A549 (cell line): ENCODE results near the gene ARHGAP44. TPM values are rescaled to one million over a fixed set of nuclear protein-coding genes. Genes with fewer than 3 reads are reported as not detected.

ENCODE experiments used
- ATAC-seq, 2 experiments: fragments of 200-7000 bp in 1 of 2; fragments of >200 bp in 1 of 2; cut with Nextera tagmentation in 1 of 2; cut with Tn5 transposase in 1 of 2; 3 replicates each; pipeline versions ENCODE4 v1.8.0 to v1.9.1; 2018 to 2020; ENCODE audit warnings: mild to moderate bottlenecking in 1 of 2, moderate library complexity in 1 of 2
- CTCF ChIA-PET: fragments of 300-600 bp; sonication (Branson Sonifier 250); formaldehyde crosslinking; extraction: SDS; loops from one replicate; lab custom pipeline; 2021; ENCODE audit warnings: antibody characterized with exemption, inconsistent platforms; lab: Yijun Ruan, JAX
- POLR2A ChIA-PET: fragments of 350-600 bp; formaldehyde crosslinking; extraction: SDS; loops from one replicate; lab custom pipeline; 2021; ENCODE audit warnings: antibody characterized with exemption, inconsistent platforms; lab: Yijun Ruan, JAX
- DNase-seq, 2 experiments: peaks; one replicate each; pipeline versions ENCODE4 v3.0.0 to v3.0.0-alpha.2; 2011 to 2016; ENCODE audit warnings: low read depth in 1 of 2, low spot score in 1 of 2
- FAIRE-seq: peaks from 2 replicates; lab custom pipeline; 2011; peaks lifted over from hg19 to GRCh38; lab: Jason Lieb, UNC
- H3K27ac ChIP-seq, 2 experiments: fragments of >200 bp; sonication (Bioruptor Twin); formaldehyde crosslinking; 3 replicates each; pipeline ENCODE4 v1.5.1; 2016 to 2017
- H3K4me1 ChIP-seq: fragments of >200 bp; sonication (Bioruptor Twin); formaldehyde crosslinking; 3 replicates; pipeline ENCODE4 v1.6.1; 2016
- H3K4me2 ChIP-seq: fragments of >200 bp; sonication (Bioruptor Twin); formaldehyde crosslinking; 3 replicates; pipeline ENCODE4 v1.6.1; 2016
- H3K4me3 ChIP-seq: fragments of >200 bp; sonication (Bioruptor Twin); formaldehyde crosslinking; 3 replicates; pipeline ENCODE4 v1.5.1; 2016
- H3K9me3 ChIP-seq: fragments of >200 bp; sonication (Bioruptor Twin); formaldehyde crosslinking; 3 replicates; pipeline ENCODE4 v1.6.1; 2016
- ATOH8 ChIP-seq: fragments of 250-450 bp; sonication (Bioruptor Pico); IDR thresholded peaks from 2 replicates; pipeline ENCODE4 v1.5.0; 2020; ENCODE audit warnings: low read depth, mild to moderate bottlenecking, moderate library complexity
- BHLHE40 ChIP-seq: IDR thresholded peaks from 2 replicates; pipeline ENCODE4 v1.6.1; 2012; ENCODE audit warnings: low read depth, low read length, inconsistent platforms
- CBX2 ChIP-seq: fragments of 200-600 bp; sonication (generic); IDR thresholded peaks from 2 replicates; pipeline ENCODE4 v1.6.1; 2016; ENCODE audit warnings: low read depth, mild to moderate bottlenecking, borderline replicate concordance
- CBX8 ChIP-seq: fragments of 200-600 bp; sonication (generic); IDR thresholded peaks from 2 replicates; pipeline ENCODE4 v1.6.1; 2016
- CHD2 ChIP-seq: fragments of 150-350 bp; IDR thresholded peaks from 2 replicates; pipeline ENCODE4 v1.6.1; 2014; ENCODE audit warnings: low read length; ENCODE audit not compliant: partially characterized antibody
- EHMT2 ChIP-seq: fragments of 200-600 bp; sonication (generic); IDR thresholded peaks from 2 replicates; pipeline ENCODE4 v1.6.1; 2016; ENCODE audit warnings: antibody characterized with exemption, low read depth, mild to moderate bottlenecking, moderate library complexity
- ELK1 ChIP-seq: fragments of 150-350 bp; IDR thresholded peaks from 2 replicates; pipeline ENCODE4 v1.6.1; 2014; ENCODE audit warnings: low read depth, mild to moderate bottlenecking, low read length
- EP300 ChIP-seq, 2 experiments: fragments of >200 bp; sonication (Bioruptor Twin); formaldehyde crosslinking; IDR thresholded peaks; 2 replicates in 1 of 2; 3 replicates in 1 of 2; pipeline ENCODE4 v1.6.1; 2016 to 2017
- ESRRA ChIP-seq: fragments of 150-350 bp; IDR thresholded peaks from 2 replicates; pipeline ENCODE4 v1.6.1; 2014; ENCODE audit warnings: mild to moderate bottlenecking, low read length, borderline replicate concordance
- FOSB ChIP-seq: fragments of 250-450 bp; sonication (Bioruptor Pico); IDR thresholded peaks from 2 replicates; pipeline ENCODE4 v1.5.0; 2020; ENCODE audit warnings: mild to moderate bottlenecking, moderate library complexity
- FOSL2 ChIP-seq, 2 experiments: fragments of 450-650 bp in 1 of 2; fragments of >200 bp in 1 of 2; sonication (Bioruptor Twin) in 1 of 2; formaldehyde crosslinking; IDR thresholded peaks; 2 replicates each; pipeline versions ENCODE4 v1.5.0 to v1.6.1; 2016 to 2020; ENCODE audit warnings: mild to moderate bottlenecking in 1 of 2, moderate library complexity in 1 of 2
- JUN ChIP-seq, 2 experiments: fragments of >200 bp; sonication (Bioruptor Twin); formaldehyde crosslinking; IDR thresholded peaks; 2 replicates in 1 of 2; 3 replicates in 1 of 2; pipeline ENCODE4 v1.6.1; 2016 to 2017
- JUNB ChIP-seq: fragments of >200 bp; sonication (Bioruptor Twin); formaldehyde crosslinking; IDR thresholded peaks from 2 replicates; pipeline ENCODE4 v1.6.1; 2016
- NPAS2 ChIP-seq: fragments of 250-450 bp; sonication (Bioruptor Pico); IDR thresholded peaks from 2 replicates; pipeline ENCODE4 v1.8.0; 2022; ENCODE audit warnings: mild to moderate bottlenecking, moderate library complexity, borderline replicate concordance
- NR3C1 ChIP-seq: fragments of >200 bp; sonication (Bioruptor Twin); formaldehyde crosslinking; IDR thresholded peaks from 3 replicates; pipeline ENCODE4 v1.6.1; 2017
- PHF8 ChIP-seq: fragments of 200-600 bp; sonication (generic); IDR thresholded peaks from 2 replicates; pipeline ENCODE4 v1.6.1; 2016; ENCODE audit warnings: low read depth, mild to moderate bottlenecking, antibody characterized with exemption, moderate library complexity, borderline replicate concordance
- POLR2A ChIP-seq: IDR thresholded peaks from 2 replicates; pipeline ENCODE4 v1.6.1; 2012; ENCODE audit warnings: mild to moderate bottlenecking, low read length
- POLR2AphosphoS2 ChIP-seq: conservative IDR thresholded peaks from 2 replicates; pipeline ENCODE4 v1.6.1; 2012; ENCODE audit warnings: low read length, improper control_type of control experiment, inconsistent platforms
- RAD21 ChIP-seq, 2 experiments: fragments of >200 bp in 1 of 2; sonication (Bioruptor Twin) in 1 of 2; formaldehyde crosslinking in 1 of 2; IDR thresholded peaks in 1 of 2; conservative IDR thresholded peaks in 1 of 2; 2 replicates in 1 of 2; 3 replicates in 1 of 2; pipeline ENCODE4 v1.6.1; 2012 to 2018; ENCODE audit warnings: inconsistent platforms in 1 of 2
- RCOR1 ChIP-seq: fragments of 150-350 bp; IDR thresholded peaks from 2 replicates; pipeline ENCODE4 v1.6.1; 2014; ENCODE audit warnings: antibody characterized with exemption, low read length, low read depth
- RFX5 ChIP-seq: fragments of 450-650 bp; IDR thresholded peaks from 2 replicates; pipeline ENCODE4 v1.7.1; 2014; ENCODE audit warnings: antibody characterized with exemption, mild to moderate bottlenecking, moderate library complexity
- SREBF2 ChIP-seq: fragments of 450-650 bp; IDR thresholded peaks from 2 replicates; pipeline ENCODE4 v1.6.1; 2014; ENCODE audit warnings: mild to moderate bottlenecking, moderate library complexity
- WGBS: methylation state at CpG from one replicate; pipeline ENCODE4 v1.1.6; 2017; ENCODE audit errors: missing lambda C conversion rate; 5-methylcytosine and 5-hydroxymethylcytosine counted together
- polyA plus RNA-seq, 4 experiments: library from polyadenylated mRNA; depleted of rRNA in 3 of 4; stranded (reverse); fragments of >200 nt; fragmentation: RNase III in 1 of 4; extraction: RNeasy Plus Mini Kit Qiagen cat#74134 plus additional on column Dnase treatment in 1 of 4; gene quantifications; 2 replicates in 3 of 4; 3 replicates in 1 of 4; pipeline ENCODE4 v1.2.3, GENCODE V29; 2011 to 2017
- TF ChIP-seq, protein P1 (sequence below): IDR thresholded peaks from 2 replicates; pipeline ENCODE4 v1.6.1; 2012; ENCODE audit warnings: low read depth, borderline replicate concordance
- TF ChIP-seq, protein P2 (sequence below): fragments of >200 bp; sonication (Bioruptor Twin); formaldehyde crosslinking; IDR thresholded peaks from 3 replicates; pipeline ENCODE4 v1.5.1; 2016

The ARHGAP44 gene
- polyA plus RNA-seq, 2 of the 4 experiments (the other 2 are of a cell fraction), result 4.1 to 4.2 TPM

- CTCF ChIA-PET, result no interaction called here
- ATAC-seq (no peak), FAIRE-seq (no peak), DNase-seq (no peak)
- Histone ChIP-seq H3K4me3 (no peak overlapping the region), H3K27ac (no peak overlapping the region), H3K4me1 (peaks cover 10% of the 10 kb centered on the region; the same call in 2 of the 3 replicates), H3K4me2 (no peak overlapping the region), H3K9me3 (peaks cover 10% of the 10 kb centered on the region; the same call in 2 of the 3 replicates)
- TF ChIP-seq FOSL2 (IDR thresholded peaks at IDR 0.05), result no peak
- no peak for TF ChIP-seq FOSL2 (CRISPR knock-in tag; IDR thresholded peaks at IDR 0.05)
- TF ChIP-seq POLR2A, result no peak
- POLR2A ChIA-PET, result no interaction called here
- WGBS, result 73% methylated on average over 6 of the region's 6 CpGs
Observed at GRCh38 chr17:12900474-12900873, 111.2 kb downstream of the ARHGAP44 start.

DNA sequence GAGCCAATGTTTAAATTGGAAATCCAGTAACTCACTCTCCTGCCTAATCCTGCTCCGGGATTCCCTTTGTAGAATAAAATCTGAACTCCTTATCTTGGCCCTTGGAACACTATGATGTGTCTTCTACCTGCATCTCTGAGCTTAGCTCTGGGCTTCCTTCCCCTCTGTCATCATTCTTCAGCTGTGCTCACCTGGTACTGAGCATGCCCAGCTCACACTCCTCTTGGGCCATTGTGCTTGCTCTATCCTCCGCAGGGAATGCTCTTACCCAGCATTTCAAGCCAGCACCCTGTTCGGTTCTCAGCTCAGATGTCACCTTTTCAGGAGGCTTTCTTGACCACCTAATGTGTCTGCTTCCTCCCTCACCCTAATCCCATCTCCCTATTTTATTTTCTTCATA is 112.7 kb downstream of the ARHGAP44 start:
- Histone ChIP-seq H3K27ac (no peak overlapping the region), H3K9me3 (peaks cover 10% of the 10 kb centered on the region; the same call in 2 of the 3 replicates), H3K4me2 (peak overlapping the region; percentile 34; the same call in 1 of the 3 replicates), H3K4me1 (peaks cover 10% of the 10 kb centered on the region; the same call in 2 of the 3 replicates), H3K4me3 (no peak overlapping the region)
- FAIRE-seq (no peak), ATAC-seq (peak in 1 of 2 experiments; percentile 52; a peak in 4 of 6 replicates), DNase-seq (no peak)
- ChIA-PET CTCF (interaction anchor here (1.2 kb wide), 1 partner anchor 13 kb away, joined by 3 read pairs; no protein-coding TSS in a partner anchor), POLR2A (no interaction called here)
- TF ChIP-seq NR3C1, result no peak
- TF ChIP-seq CHD2, result no peak
- no peak for TF ChIP-seq POLR2A
- TF ChIP-seq, protein P1, sequence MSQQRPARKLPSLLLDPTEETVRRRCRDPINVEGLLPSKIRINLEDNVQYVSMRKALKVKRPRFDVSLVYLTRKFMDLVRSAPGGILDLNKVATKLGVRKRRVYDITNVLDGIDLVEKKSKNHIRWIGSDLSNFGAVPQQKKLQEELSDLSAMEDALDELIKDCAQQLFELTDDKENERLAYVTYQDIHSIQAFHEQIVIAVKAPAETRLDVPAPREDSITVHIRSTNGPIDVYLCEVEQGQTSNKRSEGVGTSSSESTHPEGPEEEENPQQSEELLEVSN, result no peak
- TF ChIP-seq POLR2AphosphoS2, result no peak
- TF ChIP-seq EHMT2, result no peak
- no peak for TF ChIP-seq FOSB (CRISPR knock-in tag)
- no peak for TF ChIP-seq BHLHE40
- WGBS, result 30% methylated on average over 3 of the region's 3 CpGs

- no peak for ATAC-seq
- no peak overlapping the region for H3K4me2 ChIP-seq
- POLR2A ChIA-PET, result interaction anchor here (0.6 kb wide), 1 partner anchor 1298 kb away, joined by 6 read pairs; no protein-coding TSS in a partner anchor
- CTCF ChIA-PET, result no interaction called here
- DNase-seq, result no peak
- H3K27ac ChIP-seq, result no peak overlapping the region
- H3K4me1 ChIP-seq, result peaks cover 5% of the 10 kb centered on the region; the same call in 2 of the 3 replicates
- peak; percentile 28 for FAIRE-seq
- H3K9me3 ChIP-seq, result 0 out of 3 replicates have a peak, but pooled peaks cover 4% of the 10 kb centered on the region
- TF ChIP-seq ESRRA (no peak), RAD21 (conservative IDR thresholded peaks at IDR 0.05 in 1 of 2, IDR thresholded peaks at IDR 0.05 in 1 of 2) (no peak), PHF8 (no peak)
- no peak overlapping the region for H3K4me3 ChIP-seq
Observed at GRCh38 chr17:12907477-12907876, 118.2 kb downstream of the ARHGAP44 start.

DNA sequence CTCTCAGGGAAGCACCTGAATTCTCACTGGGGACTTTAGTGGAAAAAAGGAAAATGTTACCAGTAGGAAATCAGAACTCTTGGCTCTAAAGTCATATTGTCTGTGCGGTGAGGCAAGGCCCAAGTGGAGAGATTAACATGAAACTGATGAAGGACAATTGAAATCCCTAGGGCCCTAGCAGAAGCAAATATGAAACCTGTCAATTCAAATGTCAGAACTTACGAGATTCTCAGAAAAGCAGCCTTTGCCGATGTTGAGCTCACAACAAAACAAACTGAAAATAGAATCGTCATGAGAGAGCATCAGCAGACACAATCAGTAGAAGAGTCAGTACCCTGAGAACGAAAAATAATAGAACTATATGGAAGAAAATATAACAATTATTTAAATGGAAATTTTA is 119.7 kb downstream of the ARHGAP44 start:
- TF ChIP-seq CBX8 (no peak), RCOR1 (no peak), PHF8 (no peak), ELK1 (no peak), FOSL2 (IDR thresholded peaks at IDR 0.05) (no peak), FOSL2 (CRISPR knock-in tag; IDR thresholded peaks at IDR 0.05) (no peak), SREBF2 (no peak), RFX5 (no peak), RAD21 (conservative IDR thresholded peaks at IDR 0.05 in 1 of 2, IDR thresholded peaks at IDR 0.05 in 1 of 2) (no peak), CBX2 (no peak), JUN (IDR thresholded peaks at IDR 0.05) (no peak), JUNB (no peak), POLR2AphosphoS2 (no peak), EP300 (IDR thresholded peaks at IDR 0.05) (no peak), CHD2 (no peak), NPAS2 (CRISPR knock-in tag) (no peak), POLR2A (no peak), BHLHE40 (no peak), ATOH8 (no peak)
- TF ChIP-seq, protein P2, sequence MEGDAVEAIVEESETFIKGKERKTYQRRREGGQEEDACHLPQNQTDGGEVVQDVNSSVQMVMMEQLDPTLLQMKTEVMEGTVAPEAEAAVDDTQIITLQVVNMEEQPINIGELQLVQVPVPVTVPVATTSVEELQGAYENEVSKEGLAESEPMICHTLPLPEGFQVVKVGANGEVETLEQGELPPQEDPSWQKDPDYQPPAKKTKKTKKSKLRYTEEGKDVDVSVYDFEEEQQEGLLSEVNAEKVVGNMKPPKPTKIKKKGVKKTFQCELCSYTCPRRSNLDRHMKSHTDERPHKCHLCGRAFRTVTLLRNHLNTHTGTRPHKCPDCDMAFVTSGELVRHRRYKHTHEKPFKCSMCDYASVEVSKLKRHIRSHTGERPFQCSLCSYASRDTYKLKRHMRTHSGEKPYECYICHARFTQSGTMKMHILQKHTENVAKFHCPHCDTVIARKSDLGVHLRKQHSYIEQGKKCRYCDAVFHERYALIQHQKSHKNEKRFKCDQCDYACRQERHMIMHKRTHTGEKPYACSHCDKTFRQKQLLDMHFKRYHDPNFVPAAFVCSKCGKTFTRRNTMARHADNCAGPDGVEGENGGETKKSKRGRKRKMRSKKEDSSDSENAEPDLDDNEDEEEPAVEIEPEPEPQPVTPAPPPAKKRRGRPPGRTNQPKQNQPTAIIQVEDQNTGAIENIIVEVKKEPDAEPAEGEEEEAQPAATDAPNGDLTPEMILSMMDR, result no peak
- ChIA-PET CTCF (no interaction called here), POLR2A (no interaction called here)
- DNase-seq, result no peak
- Histone ChIP-seq H3K4me3 (no peak overlapping the region), H3K4me1 (no peaks in the 10 kb centered on the region), H3K9me3 (0 out of 3 replicates have a peak, but pooled peaks cover 4% of the 10 kb centered on the region), H3K4me2 (no peak overlapping the region), H3K27ac (no peak overlapping the region)
- WGBS, result 77% methylated on average over 5 of the region's 5 CpGs
- no peak for ATAC-seq
- no peak for FAIRE-seq
